Measurements from ENCODE around the gene ECEL1. TPM values are rescaled to one million over a fixed set of nuclear protein-coding genes. Genes with fewer than 3 reads are reported as not detected.

ECEL1 gene
- total RNA-seq, 1 donor from 2014 or later, result 0.07 TPM

GRCh38 chr2:232431705-232432590 is 55.7 kb downstream of the ECEL1 start:
- intact Hi-C loops (cut with micrococcal nuclease), result no loop called here

Other genes with a start within 250 kb of the ECEL1 start
- not detected in 2 replicates for gene ALPP, start 109.1 kb downstream of the ECEL1 start, total RNA-seq
- gene ALPG, start 81.0 kb downstream of the ECEL1 start, total RNA-seq, result not detected in 2 replicates
- not detected in 2 replicates for gene ALPI, start 31.7 kb downstream of the ECEL1 start, total RNA-seq
- not detected in 2 replicates for gene PRSS56, start 32.6 kb upstream of the ECEL1 start, total RNA-seq
- gene CHRND, start 38.3 kb upstream of the ECEL1 start, total RNA-seq, result not detected in 2 replicates
- gene CHRNG, start 51.9 kb upstream of the ECEL1 start, total RNA-seq, result not detected in 2 replicates
- gene TIGD1, start 62.7 kb upstream of the ECEL1 start, total RNA-seq, result 8.3 and 8.8 TPM in 2 replicates
- 79.0 and 79.3 TPM in 2 replicates for gene EIF4E2, start 62.9 kb upstream of the ECEL1 start, total RNA-seq
- 1.0 and 1.1 TPM in 2 replicates for gene EFHD1, start 145.8 kb upstream of the ECEL1 start, total RNA-seq
- 62.5 and 71.8 TPM in 2 replicates for gene GIGYF2, start 209.5 kb upstream of the ECEL1 start, total RNA-seq

All from T-helper 2 cell treated with Interferon-gamma antibody and Interleukin-4, amounts not matched to agents 100 ng/mL and 5 ng/mL, for 36 hours (primary cell).